Measurements from ENCODE around the gene NECAB3.
A peak's percentile ranks its signal among the peaks of the same experiment; 100 is the strongest.

NECAB3 gene

GRCh38 chr20:33713865-33714367 lies 39.7 kb upstream of the NECAB3 start:
- CTCF ChIA-PET: no interaction called here

GRCh38 chr20:33711446-33711738 lies 37.2 kb upstream of the NECAB3 start:
- H3K27ac ChIP-seq: peak overlapping the region; percentile 70; the same call in 1 of the 2 replicates
- TF ChIP-seq CTCF (conservative IDR thresholded peaks at IDR 0.05; ENCODE audit: low read depth): no peak
- CTCF ChIA-PET: no interaction called here
- DNase-seq (ENCODE audit: low spot score): no peak
- POLR2A ChIA-PET (ENCODE audit: low non-redundant PET): no interaction called here

More at GRCh38 chr20:33713865-33714367, 39.7 kb upstream of the NECAB3 start:
- POLR2A ChIA-PET (ENCODE audit: low non-redundant PET): no interaction called here
- H3K27ac ChIP-seq: peak overlapping the region; percentile 0; the same call in 1 of the 2 replicates
- TF ChIP-seq CTCF (conservative IDR thresholded peaks at IDR 0.05; ENCODE audit: low read depth): no peak
- DNase-seq (ENCODE audit: low spot score): no peak

GRCh38 chr20:33710681-33711445 lies 36.6 kb upstream of the NECAB3 start:
- DNase-seq (ENCODE audit: low spot score): no peak
- TF ChIP-seq CTCF (conservative IDR thresholded peaks at IDR 0.05; ENCODE audit: low read depth): no peak
- CTCF ChIA-PET: no interaction called here
- peak overlapping the region; percentile 70 for H3K27ac ChIP-seq
- POLR2A ChIA-PET (ENCODE audit: low non-redundant PET): no interaction called here

GRCh38 chr20:33709905-33710541 lies 35.8 kb upstream of the NECAB3 start:
- no peak for DNase-seq (ENCODE audit: low spot score)
- POLR2A ChIA-PET (ENCODE audit: low non-redundant PET): no interaction called here
- peak overlapping the region; percentile 70 for H3K27ac ChIP-seq
- no peak for TF ChIP-seq CTCF (conservative IDR thresholded peaks at IDR 0.05; ENCODE audit: low read depth)
- CTCF ChIA-PET: no interaction called here

GRCh38 chr20:33709398-33709797 lies 35.2 kb upstream of the NECAB3 start:
- ChIA-PET POLR2A (ENCODE audit: low non-redundant PET) (no interaction called here), CTCF (no interaction called here)
- no peak for DNase-seq (ENCODE audit: low spot score)
- TF ChIP-seq CTCF (conservative IDR thresholded peaks at IDR 0.05; ENCODE audit: low read depth): no peak
- H3K27ac ChIP-seq: peak overlapping the region; percentile 70

GRCh38 chr20:33707668-33708067 lies 33.4 kb upstream of the NECAB3 start:
- TF ChIP-seq CTCF (conservative IDR thresholded peaks at IDR 0.05; ENCODE audit: low read depth): no peak
- H3K27ac ChIP-seq: peak overlapping the region; percentile 70
- no peak for DNase-seq (ENCODE audit: low spot score)
- CTCF ChIA-PET: no interaction called here
- POLR2A ChIA-PET (ENCODE audit: low non-redundant PET): interaction anchor here (0.6 kb wide), 1 partner anchor 394 kb away, joined by 3 read pairs; no protein-coding TSS in a partner anchor

Measured in RWPE1 (cell line).